PFSK-1 (cell line): ENCODE measurements around the gene HES7.

Source experiments
- FOXP2 ChIP-seq: optimal IDR thresholded peaks from 2 replicates; pipeline ENCODE3; 2011; ENCODE audit warnings: borderline replicate concordance, control low read depth, inconsistent platforms; ENCODE audit not compliant: insufficient read depth; ENCODE audit errors: extremely low read length, extremely low read depth
- POLR2AphosphoS5 ChIP-seq: IDR thresholded peaks from 2 replicates; pipeline ENCODE4 v1.6.1; 2012; ENCODE audit warnings: low read depth, mild to moderate bottlenecking, control low read depth, low read length, moderate library complexity
- SIN3A ChIP-seq: IDR thresholded peaks from 2 replicates; pipeline ENCODE4 v1.6.1; 2012; ENCODE audit warnings: mild to moderate bottlenecking, low read length, moderate library complexity, borderline replicate concordance; ENCODE audit not compliant: insufficient read depth
- TAF1 ChIP-seq: IDR thresholded peaks from 2 replicates; pipeline ENCODE4 v1.6.1; 2012; ENCODE audit warnings: low read length, control low read depth, borderline replicate concordance; ENCODE audit not compliant: insufficient read depth
- TF ChIP-seq, protein P1 (sequence below), 2 experiments: IDR thresholded peaks; 2 replicates each; pipeline versions ENCODE4 v1.6.1 to v1.8.0; 2011 to 2012; ENCODE audit warnings: low read depth in 2 of 2, low read length in 2 of 2, control low read depth in 1 of 2, inconsistent platforms in 1 of 2, mild to moderate bottlenecking in 1 of 2, moderate library complexity in 1 of 2; ENCODE audit not compliant: insufficient read depth in 1 of 2

DNA sequence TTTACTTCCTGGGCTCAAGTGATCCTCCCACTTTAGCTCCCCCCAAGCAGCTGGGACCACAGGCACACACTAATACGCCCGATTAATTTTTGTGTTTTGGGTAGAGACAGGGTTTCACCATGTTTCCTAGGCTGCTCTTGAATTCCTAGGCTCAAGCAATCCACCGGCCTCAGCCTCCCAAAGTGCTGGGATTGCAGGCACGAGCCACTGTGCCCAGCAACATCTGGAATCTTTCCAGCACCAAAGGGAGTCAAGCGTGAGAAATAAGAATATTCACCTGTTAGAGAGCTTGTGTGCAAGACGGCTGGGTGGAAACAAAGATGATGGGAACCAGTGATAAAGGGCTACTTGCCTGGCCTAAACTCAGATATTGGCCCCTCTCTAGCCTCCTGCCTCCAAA, 22.2 kb downstream of the HES7 start:
- TF ChIP-seq SIN3A = no peak
- TF ChIP-seq POLR2AphosphoS5 = no peak
- TF ChIP-seq, protein P1, sequence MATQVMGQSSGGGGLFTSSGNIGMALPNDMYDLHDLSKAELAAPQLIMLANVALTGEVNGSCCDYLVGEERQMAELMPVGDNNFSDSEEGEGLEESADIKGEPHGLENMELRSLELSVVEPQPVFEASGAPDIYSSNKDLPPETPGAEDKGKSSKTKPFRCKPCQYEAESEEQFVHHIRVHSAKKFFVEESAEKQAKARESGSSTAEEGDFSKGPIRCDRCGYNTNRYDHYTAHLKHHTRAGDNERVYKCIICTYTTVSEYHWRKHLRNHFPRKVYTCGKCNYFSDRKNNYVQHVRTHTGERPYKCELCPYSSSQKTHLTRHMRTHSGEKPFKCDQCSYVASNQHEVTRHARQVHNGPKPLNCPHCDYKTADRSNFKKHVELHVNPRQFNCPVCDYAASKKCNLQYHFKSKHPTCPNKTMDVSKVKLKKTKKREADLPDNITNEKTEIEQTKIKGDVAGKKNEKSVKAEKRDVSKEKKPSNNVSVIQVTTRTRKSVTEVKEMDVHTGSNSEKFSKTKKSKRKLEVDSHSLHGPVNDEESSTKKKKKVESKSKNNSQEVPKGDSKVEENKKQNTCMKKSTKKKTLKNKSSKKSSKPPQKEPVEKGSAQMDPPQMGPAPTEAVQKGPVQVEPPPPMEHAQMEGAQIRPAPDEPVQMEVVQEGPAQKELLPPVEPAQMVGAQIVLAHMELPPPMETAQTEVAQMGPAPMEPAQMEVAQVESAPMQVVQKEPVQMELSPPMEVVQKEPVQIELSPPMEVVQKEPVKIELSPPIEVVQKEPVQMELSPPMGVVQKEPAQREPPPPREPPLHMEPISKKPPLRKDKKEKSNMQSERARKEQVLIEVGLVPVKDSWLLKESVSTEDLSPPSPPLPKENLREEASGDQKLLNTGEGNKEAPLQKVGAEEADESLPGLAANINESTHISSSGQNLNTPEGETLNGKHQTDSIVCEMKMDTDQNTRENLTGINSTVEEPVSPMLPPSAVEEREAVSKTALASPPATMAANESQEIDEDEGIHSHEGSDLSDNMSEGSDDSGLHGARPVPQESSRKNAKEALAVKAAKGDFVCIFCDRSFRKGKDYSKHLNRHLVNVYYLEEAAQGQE (IDR thresholded peaks at IDR 0.05; ENCODE audit: insufficient read depth in 1 of 2, low read depth in 2 of 2, low read length in 2 of 2) = no peak
- TF ChIP-seq TAF1 = no peak
- TF ChIP-seq FOXP2 = no peak
